Medulla oblongata (tissue), 1 donor: Measurements from ENCODE around the gene PFDN2.

Source experiments
- DNase-seq: peaks from one replicate; pipeline ENCODE4 v3.0.0-alpha.2; 2015; ENCODE audit errors: extremely low spot score

PFDN2 gene

DNA sequence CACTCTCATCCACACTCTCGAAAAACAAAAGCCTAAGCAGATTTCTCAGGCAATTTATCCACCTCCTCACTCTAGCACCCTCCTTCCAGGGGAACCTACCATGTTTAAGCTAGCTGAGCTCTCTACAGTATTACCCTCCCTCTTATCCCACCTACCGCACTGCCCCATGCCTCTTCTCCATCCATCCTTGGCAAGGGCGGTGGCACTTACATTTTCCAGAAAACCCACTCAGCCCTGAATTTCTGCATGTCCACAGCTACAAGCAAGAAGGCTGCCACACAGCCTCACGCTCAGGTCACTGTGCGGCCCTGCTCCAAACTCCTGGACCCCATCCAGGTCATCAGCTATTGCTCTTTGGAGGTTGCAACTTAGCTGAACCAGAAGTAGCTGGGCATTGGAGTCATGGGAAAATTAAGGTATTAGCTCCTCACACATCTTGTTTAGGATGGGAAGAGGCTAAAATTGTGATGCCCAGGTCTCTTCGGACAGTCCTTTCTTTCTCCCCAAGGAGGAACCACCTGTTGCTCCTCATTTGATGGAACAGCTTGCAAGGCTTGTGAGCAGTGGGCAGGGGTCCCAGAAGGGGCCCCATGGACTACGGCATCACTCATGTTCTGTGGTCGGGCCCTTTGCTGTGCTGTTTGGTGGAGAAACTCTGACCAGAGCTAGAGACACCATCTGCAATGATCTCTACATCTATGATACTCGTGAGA, 18.6 kb downstream of the PFDN2 start:
- no peak for DNase-seq

DNA sequence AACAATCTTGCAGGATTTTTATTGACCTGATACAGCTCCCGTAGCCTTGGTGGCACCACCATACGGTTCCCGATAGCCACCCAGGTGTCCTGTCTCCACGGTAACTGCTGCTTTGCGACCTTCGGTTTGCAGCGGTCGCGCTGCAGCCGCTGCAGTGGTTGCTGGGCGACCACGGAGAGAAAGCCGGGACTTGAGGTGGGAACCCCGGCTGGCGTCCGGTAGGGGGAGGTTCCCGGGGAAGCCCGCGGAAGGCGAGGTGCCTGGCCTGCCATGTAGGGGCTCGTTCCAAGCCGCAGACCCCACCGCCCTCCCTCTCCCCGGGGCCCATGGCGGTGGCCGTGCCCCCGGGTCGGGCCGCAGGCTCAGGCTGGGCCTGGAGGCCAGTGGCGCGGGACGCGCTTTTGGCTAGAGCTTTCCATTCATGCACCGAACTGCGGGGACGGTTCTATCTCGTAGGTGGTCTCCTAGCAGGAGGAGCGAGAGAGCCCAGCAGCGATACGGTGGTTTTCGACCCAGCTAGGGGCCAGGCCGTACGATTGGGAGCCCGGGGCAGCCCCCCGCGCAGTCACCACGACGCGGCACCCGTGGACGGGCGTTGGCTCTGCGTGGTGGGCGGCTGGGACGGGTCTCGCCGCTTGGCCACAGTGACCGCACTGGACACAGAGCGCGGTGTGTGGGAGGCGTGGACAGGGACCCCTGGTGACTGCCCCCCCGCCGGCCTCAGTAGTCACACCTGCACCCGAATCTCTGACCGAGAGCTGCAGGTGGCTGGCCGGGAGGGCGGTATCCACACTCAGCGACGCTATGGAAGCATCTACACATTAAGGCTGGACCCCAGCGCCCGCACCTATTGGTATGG, 19.4 kb downstream of the PFDN2 start, which contains the start of gene KLHDC9:
Gene KLHDC9, plus strand, starts transcription at position 152 of the 859 bp plus-strand sequence. Its CDS starts 175 bp downstream, at position 327.
- no peak for DNase-seq

DNA sequence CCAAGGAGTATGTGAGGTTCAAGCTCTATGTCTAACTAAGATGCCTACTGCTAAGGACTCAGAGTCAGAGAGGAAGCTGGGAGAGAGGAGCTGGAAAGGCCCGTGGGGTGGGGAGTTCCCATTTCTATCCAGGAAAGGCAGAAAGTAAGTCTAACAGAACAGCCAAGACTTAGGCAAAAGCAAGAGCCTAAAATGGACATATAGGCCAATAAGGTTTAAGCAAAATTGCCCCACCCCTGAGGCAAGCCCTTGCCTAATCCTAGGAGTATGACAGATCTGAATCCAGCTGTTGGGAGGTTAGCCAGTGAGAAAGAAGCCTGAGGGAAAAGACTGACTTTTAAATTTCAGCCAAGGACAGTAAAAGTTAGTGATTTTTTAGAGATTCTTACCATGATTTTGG, 21.3 kb downstream of the PFDN2 start:
- DNase-seq, result no peak

DNA sequence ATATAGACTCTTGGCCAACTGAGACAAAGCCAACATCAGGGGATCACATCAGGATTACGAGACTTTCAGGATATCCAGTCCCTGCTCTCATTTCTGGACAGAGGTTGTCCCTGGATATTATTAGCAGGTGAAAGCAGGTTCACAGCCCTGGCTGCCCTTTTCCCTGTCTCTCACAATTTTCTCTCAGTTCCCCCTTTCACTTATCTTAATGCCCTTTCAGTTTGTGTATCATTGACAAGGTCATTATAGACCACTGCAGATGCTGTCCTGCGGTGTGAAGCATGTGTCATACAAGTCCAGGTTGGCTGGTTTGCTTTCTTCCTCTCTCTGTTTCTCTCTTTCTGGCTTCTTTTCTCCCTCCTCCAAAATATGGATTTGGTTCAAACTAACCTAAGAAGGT, 21.8 kb downstream of the PFDN2 start:
- DNase-seq, result no peak

DNA sequence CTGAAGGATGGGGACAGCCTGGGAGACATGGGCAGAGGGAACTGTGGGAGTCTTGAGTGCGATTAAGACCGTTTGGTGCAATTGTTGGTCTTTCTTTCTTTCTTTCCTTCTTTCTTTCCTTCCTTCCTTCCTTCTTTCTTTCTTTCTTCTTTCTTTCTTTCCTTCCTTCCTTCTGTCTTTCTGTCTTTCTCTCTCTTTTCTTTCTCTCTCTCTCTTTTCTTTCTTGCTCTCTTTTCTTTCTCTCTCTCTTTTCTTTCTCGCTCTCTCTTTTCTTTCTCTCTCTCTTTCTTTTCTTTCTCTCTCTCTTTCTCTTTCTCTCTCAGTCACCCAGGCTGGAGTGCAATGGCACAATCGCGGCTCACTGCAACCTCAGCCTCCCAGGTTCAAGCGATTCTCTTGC, 22.6 kb downstream of the PFDN2 start:
- no peak for DNase-seq

DNA sequence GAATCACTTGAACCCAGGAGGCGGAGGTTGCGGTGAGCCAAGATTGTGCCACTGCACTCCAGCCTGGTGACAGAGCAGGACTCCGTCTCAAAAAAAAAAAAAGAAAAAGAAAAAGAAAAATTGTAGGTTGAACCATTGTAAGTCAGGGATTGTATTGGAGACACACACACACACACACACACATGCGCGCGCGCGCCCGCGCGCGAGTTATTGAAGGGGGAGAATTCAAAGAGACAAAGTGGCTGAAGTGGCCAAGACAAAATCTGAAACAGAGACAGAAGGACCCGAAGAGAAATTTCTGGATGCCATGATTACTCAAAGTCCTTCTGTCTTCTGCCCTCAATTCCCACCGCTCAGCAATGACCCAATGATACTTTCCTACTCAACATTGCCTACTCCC, 23.4 kb downstream of the PFDN2 start:
- no peak for DNase-seq

DNA sequence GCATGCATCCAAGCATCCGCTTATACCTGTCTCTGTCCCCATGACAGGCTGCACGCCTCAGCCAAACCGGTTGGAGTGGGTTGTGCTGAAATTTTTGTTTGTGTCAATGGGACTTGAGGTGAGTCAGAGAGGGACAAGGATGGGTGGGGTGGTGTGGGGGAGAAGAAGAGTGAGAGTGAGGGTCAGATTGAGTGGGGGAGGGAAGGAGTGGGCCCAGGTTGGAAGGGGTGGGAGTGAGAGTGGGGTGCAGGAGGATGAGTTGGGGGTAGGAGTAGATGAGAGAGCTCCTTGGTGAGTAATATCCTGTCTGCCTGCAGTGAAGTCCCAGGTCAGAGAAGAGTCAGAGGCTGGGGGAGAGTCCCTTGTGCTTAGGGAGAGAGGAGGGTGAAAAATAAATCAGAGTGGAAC, 25.2 kb downstream of the PFDN2 start:
- no peak for DNase-seq

DNA sequence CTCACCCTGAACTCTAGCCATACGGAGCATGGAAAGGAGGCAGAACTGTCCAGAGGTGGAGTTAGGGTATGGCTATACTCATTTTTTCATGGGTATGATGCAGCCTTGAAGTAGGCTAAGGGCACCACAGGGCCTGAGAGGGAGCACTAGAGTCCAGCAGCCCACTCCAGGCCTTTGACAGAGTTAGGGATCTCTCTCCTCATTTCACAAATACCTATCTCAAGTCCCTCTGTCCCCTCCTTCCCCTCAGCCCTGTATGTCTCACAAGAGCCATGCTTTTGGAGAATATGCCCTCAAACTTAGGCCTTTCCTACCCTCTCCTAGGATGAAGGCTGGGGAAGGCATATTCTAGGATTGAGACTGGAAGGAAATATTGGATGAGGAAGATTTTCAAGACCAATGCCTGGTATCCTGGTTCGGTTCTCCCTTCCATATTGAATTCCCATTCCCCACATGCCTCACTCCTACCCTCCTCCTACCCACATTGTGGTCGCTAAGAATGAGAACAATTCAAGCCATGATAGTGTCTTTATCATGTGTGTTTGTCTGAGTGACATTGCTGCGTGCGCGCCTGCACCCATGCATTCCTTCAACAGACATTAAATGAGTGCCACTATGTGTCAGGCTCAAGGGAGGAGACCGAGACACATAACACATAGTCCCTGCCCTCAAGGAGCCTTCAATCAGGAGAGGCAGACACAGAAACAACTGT, 25.9 kb downstream of the PFDN2 start:
- DNase-seq, result no peak

DNA sequence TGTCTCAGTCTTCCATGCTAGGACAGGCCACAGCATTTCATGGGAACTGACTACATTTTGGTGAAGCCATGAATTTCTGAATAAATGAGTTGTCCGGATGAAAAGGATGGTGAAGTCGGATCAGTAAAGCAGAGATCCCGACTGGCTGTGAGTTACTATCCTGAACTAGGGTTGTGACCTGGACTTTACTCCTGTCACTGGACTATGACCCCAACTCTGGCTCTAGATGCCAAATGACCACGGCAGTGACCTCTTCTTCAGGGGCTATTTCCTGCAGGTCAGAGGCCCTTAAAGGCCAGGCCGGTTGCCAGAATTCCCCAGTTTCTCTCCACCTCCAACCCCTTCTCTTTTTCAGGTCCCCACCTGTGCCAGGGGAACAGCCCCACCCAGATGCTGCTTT, 26.7 kb downstream of the PFDN2 start:
- DNase-seq, result no peak

DNA sequence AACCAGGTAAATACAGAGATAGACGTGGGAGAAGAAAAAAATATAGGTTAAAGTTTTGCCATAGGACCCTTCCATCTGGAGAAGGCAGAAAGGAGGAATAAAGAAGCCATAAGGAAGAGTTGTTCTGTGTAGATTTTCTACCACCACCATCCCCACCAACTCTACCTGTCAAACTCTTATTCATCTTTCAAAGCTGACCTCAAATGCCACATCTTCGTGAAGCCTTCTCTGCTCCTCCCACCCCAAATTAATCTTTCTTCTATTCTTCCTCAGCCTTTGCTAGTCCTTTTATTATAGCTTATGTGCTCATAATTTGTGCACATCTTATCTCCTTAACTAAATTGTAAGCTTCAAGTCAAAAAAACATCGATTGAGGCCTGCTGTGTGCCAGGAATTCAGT, 27.2 kb downstream of the PFDN2 start:
- DNase-seq, result no peak

DNA sequence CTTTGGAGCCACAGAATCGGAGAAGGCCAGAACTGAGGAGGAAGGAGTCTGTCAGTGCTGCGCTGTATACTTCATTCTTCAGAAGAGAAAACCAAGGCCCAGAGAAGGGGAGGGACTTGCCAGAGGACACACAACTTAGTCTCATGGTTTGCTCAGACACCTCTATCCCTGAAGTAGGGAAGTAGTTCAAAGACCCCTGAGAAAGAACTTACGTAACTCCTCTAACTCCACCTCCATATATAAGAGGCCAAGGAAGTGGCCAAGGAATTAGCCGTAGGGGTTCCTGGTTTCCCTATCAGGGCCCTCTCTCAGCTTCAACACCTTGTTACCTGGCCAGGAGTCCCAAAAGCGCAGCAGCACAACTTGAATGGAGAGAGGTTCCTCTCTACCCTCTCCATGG, 27.9 kb downstream of the PFDN2 start:
- no peak for DNase-seq

DNA sequence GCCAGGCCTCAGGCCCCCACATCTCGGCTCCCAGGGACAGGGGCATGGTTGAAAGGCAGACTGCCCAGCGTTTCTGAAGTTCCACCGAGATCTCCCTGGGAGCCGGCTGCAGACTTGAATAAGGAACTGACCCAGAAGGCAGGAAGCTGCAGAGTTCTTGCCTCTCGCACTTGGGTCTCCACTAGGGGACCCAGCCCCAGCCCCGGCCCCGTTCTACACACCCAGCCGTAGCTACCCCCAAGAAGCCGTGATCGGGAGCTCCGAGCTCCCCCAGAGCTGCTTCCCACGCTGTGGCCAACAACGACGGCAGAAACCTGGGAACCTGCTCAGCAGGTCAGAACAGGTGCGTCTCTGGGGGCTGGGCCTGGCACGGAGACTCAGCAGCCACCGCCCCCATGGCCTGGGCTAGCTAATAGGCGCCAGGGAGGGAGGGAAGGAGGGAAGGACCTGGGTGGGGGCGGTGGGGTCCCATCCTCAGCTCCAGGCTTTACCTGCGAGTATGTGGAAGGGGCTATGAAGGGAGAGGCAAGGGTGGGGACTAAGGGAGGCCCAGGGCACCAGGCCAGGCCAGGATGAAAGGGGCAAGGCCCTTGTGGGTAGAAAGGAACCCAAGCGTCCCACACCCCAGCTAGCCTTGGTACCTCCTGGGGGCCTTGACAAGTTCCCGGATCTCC, 28.4 kb downstream of the PFDN2 start, which contains the start of gene NECTIN4:
Gene NECTIN4, minus strand, starts transcription at position 308 of the 674 bp plus-strand sequence. Its CDS starts 262 bp downstream, at position 46.
- no peak for DNase-seq

DNA sequence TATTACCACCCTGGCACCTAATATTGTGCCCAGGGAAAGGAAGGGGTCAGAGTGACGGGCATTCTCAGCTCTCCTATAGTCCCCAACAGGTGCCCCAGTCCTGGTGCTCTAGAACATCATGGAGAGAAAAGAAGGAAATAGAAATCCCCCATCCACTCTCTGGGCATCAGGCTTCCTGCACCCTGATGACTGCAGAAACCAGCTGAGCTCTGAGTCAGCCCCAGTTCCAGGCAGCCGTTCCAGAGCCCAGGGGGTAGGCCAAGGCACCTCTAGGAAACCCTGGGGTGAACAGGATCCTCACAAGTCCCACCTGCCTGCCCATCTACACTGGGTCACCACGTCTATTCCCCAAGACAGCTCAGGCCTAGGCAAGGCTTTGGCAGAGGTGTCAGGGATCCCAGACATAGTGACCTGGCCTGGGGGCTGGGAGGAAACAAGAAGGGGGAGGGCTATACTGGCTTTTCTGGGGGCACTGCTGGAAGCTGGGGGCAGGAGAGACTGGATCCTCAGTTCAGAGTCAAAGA, 29.2 kb downstream of the PFDN2 start:
- DNase-seq, result no peak

DNA sequence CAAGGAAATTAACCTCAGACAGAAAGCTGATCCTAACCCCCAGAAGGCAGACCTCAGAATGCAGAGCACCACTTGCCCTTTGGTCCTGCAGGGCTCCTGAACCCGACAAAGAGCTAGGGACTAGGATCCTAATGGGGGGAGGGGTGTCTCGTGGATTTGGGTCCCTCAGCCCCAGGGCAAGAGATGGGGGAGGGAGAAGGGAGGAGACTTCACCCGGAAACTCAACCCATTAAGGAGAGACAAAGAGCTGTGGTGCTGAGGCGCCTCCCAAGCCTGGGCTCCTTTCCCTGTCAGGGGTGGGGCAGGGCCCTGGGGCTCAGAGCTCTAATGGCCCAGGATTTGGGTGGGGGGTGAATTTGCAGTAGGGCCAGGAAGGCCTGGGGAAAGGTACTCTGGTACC, 31.4 kb downstream of the PFDN2 start:
- no peak for DNase-seq

DNA sequence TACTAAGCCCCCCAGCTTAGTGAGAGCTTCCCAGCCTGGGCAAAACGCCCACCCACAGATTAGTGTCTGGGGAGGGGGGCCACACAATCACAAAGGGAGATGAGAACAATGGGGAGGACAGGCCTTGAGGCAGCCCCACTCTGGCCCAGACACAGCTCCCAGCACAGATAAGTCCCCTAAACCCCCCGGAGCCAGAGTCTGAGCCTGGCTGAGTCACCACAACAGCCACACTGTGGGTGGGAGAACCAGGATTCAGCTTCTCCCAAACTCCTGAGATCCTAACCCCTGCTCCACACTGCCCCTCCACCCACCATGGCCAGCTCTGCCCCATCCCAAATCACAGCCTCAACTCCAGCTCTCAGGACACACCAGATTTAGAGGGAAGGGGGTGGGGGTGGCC, 32.7 kb downstream of the PFDN2 start:
- DNase-seq, result no peak

DNA sequence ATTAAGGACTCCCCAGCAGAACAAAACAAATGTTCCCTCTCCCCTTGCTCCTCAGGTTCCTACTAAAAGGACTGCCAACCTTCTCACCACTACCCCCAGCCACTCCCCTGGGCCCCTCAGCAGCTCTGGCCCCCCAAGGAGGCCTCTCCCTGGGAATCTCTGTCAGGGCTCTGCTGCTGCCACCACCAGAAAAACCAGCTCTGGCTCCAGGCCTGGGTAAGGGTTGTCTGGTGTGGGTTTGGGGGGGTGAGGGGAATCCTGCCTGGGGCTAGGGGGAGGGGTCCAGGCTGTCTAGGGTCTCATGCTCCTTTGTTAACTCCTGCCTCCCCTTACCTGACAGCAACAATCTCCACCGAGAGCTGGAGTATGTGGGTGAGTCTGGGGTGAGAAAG, 33.2 kb downstream of the PFDN2 start:
- no peak for DNase-seq

DNA sequence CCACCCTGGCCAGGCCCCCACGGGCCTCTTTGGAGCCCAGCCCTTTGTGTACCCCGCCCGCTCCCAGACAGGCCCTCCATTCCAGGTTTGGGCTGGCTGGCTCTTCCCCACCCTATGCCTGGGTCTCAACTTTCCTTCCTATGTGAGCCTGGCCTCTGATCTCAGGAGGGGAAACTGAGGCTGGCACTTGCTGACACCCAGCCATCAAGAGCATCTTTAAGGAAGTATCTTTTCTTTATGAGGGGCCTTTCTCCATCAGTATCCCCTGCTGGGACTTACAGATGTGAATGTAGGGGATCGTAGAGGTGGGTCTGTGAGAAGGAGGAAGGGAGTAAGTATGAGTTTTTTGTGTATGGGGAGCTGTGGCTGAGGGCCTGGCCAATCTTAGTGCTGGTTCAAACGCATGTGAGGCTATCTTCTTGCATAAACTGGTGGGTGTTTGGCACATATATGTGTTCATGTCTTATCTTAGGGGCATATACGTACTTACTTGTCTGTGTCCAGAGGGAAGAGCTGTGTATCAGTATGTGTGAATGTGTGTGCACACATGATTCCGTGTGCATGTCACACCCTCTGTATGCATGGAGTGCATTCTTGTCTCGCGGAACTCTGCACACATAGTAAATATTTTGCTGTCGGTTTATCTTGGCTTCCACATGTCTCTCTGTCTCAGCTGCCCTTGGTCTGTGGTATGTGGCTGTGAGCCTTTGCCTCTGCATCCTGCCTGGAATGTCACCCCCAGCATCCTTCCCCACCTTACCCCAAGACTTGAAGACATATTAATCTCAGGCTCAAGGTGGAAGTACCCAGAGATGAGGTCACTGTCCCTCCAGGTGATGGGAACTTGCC, 33.9 kb downstream of the PFDN2 start:
- DNase-seq, result no peak

DNA sequence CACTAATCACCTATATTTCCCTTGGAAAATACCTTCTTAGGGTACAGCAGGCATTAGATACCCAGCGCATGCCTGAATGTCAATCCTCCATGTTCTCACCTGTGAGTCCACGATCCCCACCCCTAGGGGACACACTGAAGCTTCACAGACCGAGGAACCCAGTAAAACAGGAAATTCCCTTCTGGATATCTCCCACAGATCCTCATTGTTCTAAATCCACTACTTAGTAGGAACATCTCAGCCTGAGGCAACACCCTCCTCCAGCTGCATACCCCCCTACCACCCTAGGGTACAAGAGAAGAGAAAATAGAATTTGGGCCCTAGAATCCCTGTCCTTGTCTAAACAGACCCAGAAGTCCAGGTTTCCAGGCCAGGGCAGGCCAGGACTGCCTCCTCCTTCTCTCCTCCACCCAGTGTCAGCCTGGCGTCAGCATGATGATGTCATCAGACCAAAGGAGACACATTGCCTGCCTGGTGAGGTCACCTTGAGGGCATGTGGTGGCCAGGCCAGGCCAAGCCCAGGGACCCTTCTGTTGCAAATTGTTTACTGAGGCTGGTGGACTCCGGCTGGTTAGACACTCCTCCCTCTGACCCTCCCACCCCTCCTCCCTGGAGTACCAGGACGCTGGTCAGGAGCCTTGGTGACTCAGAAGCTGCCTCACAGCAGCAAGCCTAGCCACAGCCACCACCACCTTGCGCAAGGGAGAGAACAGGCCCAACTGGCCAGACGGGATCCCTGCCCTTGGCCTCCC, 34.7 kb downstream of the PFDN2 start:
- no peak for DNase-seq

DNA sequence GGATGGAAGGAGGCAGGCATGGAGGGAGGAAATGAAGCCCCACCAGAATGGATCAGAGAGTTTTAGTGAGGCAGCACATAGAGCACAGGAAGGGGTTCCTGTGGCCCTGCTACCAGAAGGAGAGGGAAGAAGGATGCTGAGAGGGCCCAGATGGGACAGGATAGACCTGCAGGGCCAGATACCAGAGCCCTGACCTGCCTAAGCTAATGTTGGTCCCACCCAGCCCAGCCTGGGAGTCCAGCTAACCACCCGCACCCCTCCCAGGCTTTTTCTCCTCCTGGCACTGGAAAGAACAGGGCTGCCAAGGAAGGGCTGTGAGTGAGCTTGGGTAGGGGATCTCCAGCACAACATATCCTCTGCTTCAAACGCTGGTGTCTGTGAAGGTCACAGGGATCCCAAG, 35.4 kb downstream of the PFDN2 start:
- no peak for DNase-seq

DNA sequence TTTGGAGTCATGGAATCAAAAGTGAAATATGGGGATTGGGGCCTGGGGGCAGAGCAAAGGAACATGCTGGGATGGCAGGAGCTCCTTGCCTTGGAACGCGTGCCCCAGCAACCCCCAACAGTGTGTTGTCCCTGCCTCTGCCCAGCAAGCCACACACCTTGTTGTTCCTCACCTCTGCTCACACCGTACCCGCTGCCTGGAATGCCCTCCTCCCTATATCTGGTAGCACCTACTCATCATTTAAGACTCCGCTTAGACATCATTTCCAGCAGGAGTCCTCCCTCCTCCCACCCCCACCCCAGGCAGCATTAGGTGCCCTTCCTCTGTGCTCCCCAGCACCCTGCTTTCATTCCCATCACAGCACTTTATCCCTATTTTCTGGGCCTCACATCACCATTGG, 36.3 kb downstream of the PFDN2 start:
- DNase-seq, result no peak
